HCT116 (cell line): ENCODE results near the gene SLC16A11. TPM values are rescaled to one million over a fixed set of nuclear protein-coding genes. Genes with fewer than 3 reads are reported as not detected.

ENCODE experiments used
- ATAC-seq: fragments of 200-7000 bp; cut with Tn5 transposase; 2 replicates; pipeline ENCODE4 v1.9.1; 2020; ENCODE audit warnings: mild to moderate bottlenecking, moderate library complexity
- BruUV-seq: library from RNA; stranded (reverse); fragments of 400-500 nt; replicated peaks from 2 replicates; lab custom pipeline; 2021; lab: Mats Ljungman, UMichigan
- CTCF ChIA-PET: fragments of 300-600 bp; sonication (Branson Sonifier 250); formaldehyde crosslinking; loops from one replicate; lab custom pipeline; 2021; ENCODE audit warnings: antibody characterized with exemption; lab: Charles Lee
- POLR2A ChIA-PET: fragments of 300-600, 350-600 bp; sonication (Branson Sonifier 250); formaldehyde crosslinking; loops from one replicate; lab custom pipeline; 2021; ENCODE audit warnings: antibody characterized with exemption; lab: Charles Lee
- RAD21 ChIA-PET, 2 experiments: fragments of 300-600 bp; sonication (Branson Sonifier 250); formaldehyde crosslinking; loops; one replicate each; lab custom pipeline; 2023; ENCODE audit warnings: low total read pairs in 2 of 2; ENCODE audit not compliant: uncharacterized antibody in 2 of 2, unreplicated experiment in 2 of 2, low non-redundant PET in 1 of 2; lab: Charles Lee
- DNase-seq: peaks from one replicate; pipeline ENCODE4 v3.0.0-alpha.2; 2010; ENCODE audit warnings: low read depth, low spot score
- H2AFZ ChIP-seq: fragments of 200-600 bp; shearing (Covaris generic), sonication (generic); 2 replicates; pipeline ENCODE4 v1.6.1; 2017; ENCODE audit warnings: low read depth, mixed run types, mixed read lengths, antibody characterized with exemption, low read length; ENCODE audit not compliant: poor library complexity, severe bottlenecking
- H3K27ac ChIP-seq: 2 replicates; pipeline ENCODE4 v1.5.1; 2012; ENCODE audit warnings: low read depth, low read length
- H3K27me3 ChIP-seq: fragments of 200-600 bp; sonication (generic); 2 replicates; pipeline ENCODE4 v1.6.1; 2016; ENCODE audit warnings: mixed run types, low read length, mixed read lengths; ENCODE audit not compliant: insufficient read depth
- H3K36me3 ChIP-seq, 2 experiments: fragments of 200-500 bp in 1 of 2; fragments of 200-600 bp in 1 of 2; sonication (Bioruptor generic) in 1 of 2; sonication (generic) in 1 of 2; 2 replicates each; pipeline versions ENCODE4 v1.5.1 to v1.6.1; 2014 to 2016; ENCODE audit warnings: low read length in 2 of 2, inconsistent platforms in 1 of 2, mixed read lengths in 1 of 2, mixed run types in 1 of 2; ENCODE audit not compliant: insufficient read depth in 2 of 2, control insufficient read depth in 1 of 2
- H3K4me1 ChIP-seq, 2 experiments: fragments of 200-600 bp in 1 of 2; sonication (generic) in 1 of 2; 2 replicates each; pipeline versions ENCODE4 v1.5.1 to v1.6.1; 2012 to 2017; ENCODE audit warnings: low read length in 2 of 2, inconsistent platforms in 1 of 2, mild to moderate bottlenecking in 1 of 2, mixed read lengths in 1 of 2, mixed run types in 1 of 2, moderate library complexity in 1 of 2; ENCODE audit not compliant: insufficient read depth in 2 of 2, control insufficient read depth in 1 of 2
- H3K4me2 ChIP-seq: fragments of 200-600 bp; sonication (generic); 2 replicates; pipeline ENCODE4 v1.6.1; 2017; ENCODE audit warnings: mixed run types, low read length, mixed read lengths
- H3K4me3 ChIP-seq, 2 experiments: fragments of 200-600 bp in 1 of 2; sonication (generic) in 1 of 2; replicated peaks in 1 of 2; 2 replicates each; pipeline ENCODE4 v1.5.1; 2011 to 2016; ENCODE audit warnings: low read length in 2 of 2, control low read depth in 1 of 2, low read depth in 1 of 2, mild to moderate bottlenecking in 1 of 2, mixed read lengths in 1 of 2, mixed run types in 1 of 2
- H3K79me2 ChIP-seq: fragments of 200-600 bp; sonication (generic); 2 replicates; pipeline ENCODE4 v1.6.1; 2017; ENCODE audit warnings: mild to moderate bottlenecking, mixed run types, low read length, moderate library complexity, mixed read lengths; ENCODE audit not compliant: insufficient read depth
- H3K9ac ChIP-seq: fragments of 200-600 bp; sonication (generic); 2 replicates; pipeline ENCODE4 v1.6.1; 2016; ENCODE audit warnings: low read length, mixed read lengths
- H3K9me2 ChIP-seq: fragments of 200-600 bp; sonication (generic), shearing (Covaris generic); 2 replicates; pipeline ENCODE4 v1.6.1; 2017; ENCODE audit warnings: mixed run types, mild to moderate bottlenecking, moderate library complexity; ENCODE audit not compliant: insufficient read depth
- H3K9me3 ChIP-seq, 2 experiments: fragments of 200-500 bp in 1 of 2; fragments of 200-600 bp in 1 of 2; sonication (Bioruptor generic) in 1 of 2; sonication (generic) in 1 of 2; 2 replicates each; pipeline ENCODE4 v1.6.1; 2014 to 2017; ENCODE audit warnings: low read length in 2 of 2, mixed read lengths in 2 of 2, inconsistent platforms in 1 of 2, low read depth in 1 of 2, mild to moderate bottlenecking in 1 of 2, mixed run types in 1 of 2, moderate library complexity in 1 of 2; ENCODE audit not compliant: control insufficient read depth in 1 of 2, insufficient read depth in 1 of 2
- H4K20me1 ChIP-seq: fragments of 200-600 bp; sonication (generic), shearing (Covaris generic); 2 replicates; pipeline ENCODE4 v1.6.1; 2017; ENCODE audit warnings: mixed run types, mild to moderate bottlenecking, moderate library complexity; ENCODE audit not compliant: insufficient read depth
- CBX3 ChIP-seq: IDR thresholded peaks from 2 replicates; pipeline ENCODE4 v1.6.1; 2012; ENCODE audit warnings: low read depth
- EGR1 ChIP-seq: IDR thresholded peaks from 2 replicates; pipeline ENCODE4 v1.6.1; 2012; ENCODE audit warnings: low read depth
- FOSL1 ChIP-seq: IDR thresholded peaks from 2 replicates; pipeline ENCODE4 v1.6.1; 2012; ENCODE audit warnings: low read depth
- JUND ChIP-seq: IDR thresholded peaks from 2 replicates; pipeline ENCODE4 v1.6.1; 2012
- POLR2A ChIP-seq: IDR thresholded peaks from 2 replicates; pipeline ENCODE4 v1.7.0; 2011; ENCODE audit warnings: borderline replicate concordance; ENCODE audit not compliant: insufficient read depth, insufficient read length; ENCODE audit errors: extremely low read depth
- POLR2AphosphoS5 ChIP-seq: IDR thresholded peaks from 2 replicates; pipeline ENCODE4 v1.6.1; 2011; ENCODE audit warnings: mild to moderate bottlenecking, low read depth, low read length, moderate library complexity
- RAD21 ChIP-seq: IDR thresholded peaks from 2 replicates; pipeline ENCODE4 v1.6.1; 2012; ENCODE audit warnings: low read depth, mild to moderate bottlenecking
- SIN3A ChIP-seq: IDR thresholded peaks from 2 replicates; pipeline ENCODE4 v1.6.1; 2012; ENCODE audit warnings: low read depth
- SRF ChIP-seq: IDR thresholded peaks from 2 replicates; pipeline ENCODE4 v1.6.1; 2012; ENCODE audit warnings: low read depth
- ZFX ChIP-seq: fragments of 450-650 bp; IDR thresholded peaks from 2 replicates; pipeline ENCODE4 v1.6.1; 2017
- intact Hi-C: fragments of 100-400 bp; cut with micrococcal nuclease; formaldehyde crosslinking; loops from 2 replicates; pipeline ENCODE4 v1.10.0; 2022
- total RNA-seq: library from RNA; stranded (reverse); gene quantifications from one replicate; pipeline ENCODE4 v1.2.1, GENCODE V29; 2021; ENCODE audit not compliant: unreplicated experiment
- TF ChIP-seq, protein P1 (sequence below): IDR thresholded peaks from 2 replicates; pipeline ENCODE4 v1.6.1; 2012
- TF ChIP-seq, protein P2 (sequence below): IDR thresholded peaks from 2 replicates; pipeline ENCODE4 v1.6.1; 2011; ENCODE audit warnings: mild to moderate bottlenecking, low read length, moderate library complexity; ENCODE audit not compliant: insufficient replicate concordance; ENCODE audit errors: extremely low read depth
- TF ChIP-seq, protein P3 (sequence below): IDR thresholded peaks from 2 replicates; pipeline ENCODE4 v1.6.1; 2012
- TF ChIP-seq, protein P4 (sequence below): IDR thresholded peaks from 2 replicates; pipeline ENCODE4 v1.6.1; 2012; ENCODE audit warnings: low read depth

The SLC16A11 gene
- total RNA-seq, 1 experiment from 2014 or later: not detected

DNA sequence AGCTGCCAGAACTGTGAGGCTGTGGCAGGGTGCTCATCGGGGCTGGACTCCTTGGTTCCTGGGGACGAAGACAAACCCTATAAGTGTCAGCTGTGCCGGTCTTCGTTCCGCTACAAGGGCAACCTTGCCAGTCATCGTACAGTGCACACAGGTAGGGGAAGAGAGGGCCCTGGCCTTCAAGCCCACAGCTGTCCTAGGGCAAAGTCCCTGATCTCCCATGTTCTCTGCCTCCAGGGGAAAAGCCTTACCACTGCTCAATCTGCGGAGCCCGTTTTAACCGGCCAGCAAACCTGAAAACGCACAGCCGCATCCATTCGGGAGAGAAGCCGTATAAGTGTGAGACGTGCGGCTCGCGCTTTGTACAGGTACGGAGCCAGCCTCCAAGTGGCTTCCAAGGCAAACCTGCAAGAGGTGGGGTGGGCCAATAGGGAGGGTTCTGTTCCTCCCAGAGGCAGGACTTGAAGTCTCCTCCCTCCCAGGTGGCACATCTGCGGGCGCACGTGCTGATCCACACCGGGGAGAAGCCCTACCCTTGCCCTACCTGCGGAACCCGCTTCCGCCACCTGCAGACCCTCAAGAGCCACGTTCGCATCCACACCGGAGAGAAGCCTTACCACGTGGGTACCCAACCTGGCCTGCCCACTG, 17.3 kb downstream of the SLC16A11 start:
- H3K4me1 ChIP-seq: peaks cover 2 to 34% of the 10 kb centered on the region in 2 experiments; a peak in 2 of 4 replicates
- no peak overlapping the region for H3K9ac ChIP-seq
- no peaks in the 10 kb centered on the region for H3K79me2 ChIP-seq
- H3K4me2 ChIP-seq: no peak overlapping the region
- no peak for ATAC-seq
- H3K27ac ChIP-seq: no peak overlapping the region
- H4K20me1 ChIP-seq: no peaks in the 10 kb centered on the region
- H3K36me3 ChIP-seq: no peaks in the 10 kb centered on the region
- CTCF ChIA-PET: no interaction called here
- no peak overlapping the region for H2AFZ ChIP-seq
- H3K9me3 ChIP-seq: no peaks in the 10 kb centered on the region
- TF ChIP-seq RAD21 (no peak), CBX3 (no peak)
- TF ChIP-seq, protein P1, sequence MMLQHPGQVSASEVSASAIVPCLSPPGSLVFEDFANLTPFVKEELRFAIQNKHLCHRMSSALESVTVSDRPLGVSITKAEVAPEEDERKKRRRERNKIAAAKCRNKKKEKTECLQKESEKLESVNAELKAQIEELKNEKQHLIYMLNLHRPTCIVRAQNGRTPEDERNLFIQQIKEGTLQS: no peak
- DNase-seq: no peak
- RAD21 ChIA-PET: no interaction called here
- BruUV-seq: no TSS peak
- no peak overlapping the region for H3K4me3 ChIP-seq
- POLR2A ChIA-PET: no interaction called here
- H3K27me3 ChIP-seq: no peaks in the 10 kb centered on the region
- intact Hi-C loops: no loop called here
- no peaks in the 10 kb centered on the region for H3K9me2 ChIP-seq

DNA sequence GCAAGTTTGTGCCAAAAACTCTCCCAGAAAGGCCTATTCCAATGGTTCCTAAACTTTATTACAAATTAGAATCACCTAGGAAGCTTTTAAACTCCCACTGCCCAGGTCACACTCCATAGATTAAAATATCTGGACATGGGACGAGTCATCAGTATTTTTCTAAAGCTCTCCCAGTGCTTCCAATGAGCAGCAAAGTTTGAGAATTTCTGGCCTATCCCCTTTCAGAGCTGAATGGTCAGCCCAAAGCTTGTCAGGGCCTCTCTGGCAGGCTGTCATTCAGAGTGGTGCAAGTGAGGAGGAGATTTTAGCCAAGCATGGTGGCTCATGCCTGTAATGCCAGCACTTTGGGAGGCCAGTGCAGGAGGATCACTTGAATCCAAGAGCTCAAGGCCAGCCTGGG, 18.6 kb downstream of the SLC16A11 start:
- Histone ChIP-seq H3K27me3 (no peaks in the 10 kb centered on the region), H3K9me3 (no peaks in the 10 kb centered on the region), H3K9ac (no peak overlapping the region), H3K4me1 (peaks cover 4 to 40% of the 10 kb centered on the region in 2 experiments; a peak in 3 of 4 replicates), H3K9me2 (no peaks in the 10 kb centered on the region), H2AFZ (no peak overlapping the region), H4K20me1 (no peaks in the 10 kb centered on the region), H3K4me3 (no peak overlapping the region), H3K36me3 (no peaks in the 10 kb centered on the region), H3K79me2 (no peaks in the 10 kb centered on the region), H3K4me2 (no peak overlapping the region), H3K27ac (no peak overlapping the region)
- BruUV-seq: no TSS peak
- ATAC-seq: no peak
- DNase-seq: no peak
- ChIA-PET CTCF (interaction anchor here (1.0 to 2.5 kb wide), 4 partner anchors 10 to 182 kb away, joined by 3 to 8 read pairs (median 6); partner anchors contain the start of gene SLC16A13), POLR2A (interaction anchor here (0.7 to 0.8 kb wide), 2 partner anchors 12 to 374 kb away, joined by 3 read pairs; partner anchors contain the start of genes C17orf100 and MED31), RAD21 (no interaction called here)
- intact Hi-C loops: no loop called here
- TF ChIP-seq CBX3: no peak
- no peak for TF ChIP-seq FOSL1
- TF ChIP-seq, protein P2, sequence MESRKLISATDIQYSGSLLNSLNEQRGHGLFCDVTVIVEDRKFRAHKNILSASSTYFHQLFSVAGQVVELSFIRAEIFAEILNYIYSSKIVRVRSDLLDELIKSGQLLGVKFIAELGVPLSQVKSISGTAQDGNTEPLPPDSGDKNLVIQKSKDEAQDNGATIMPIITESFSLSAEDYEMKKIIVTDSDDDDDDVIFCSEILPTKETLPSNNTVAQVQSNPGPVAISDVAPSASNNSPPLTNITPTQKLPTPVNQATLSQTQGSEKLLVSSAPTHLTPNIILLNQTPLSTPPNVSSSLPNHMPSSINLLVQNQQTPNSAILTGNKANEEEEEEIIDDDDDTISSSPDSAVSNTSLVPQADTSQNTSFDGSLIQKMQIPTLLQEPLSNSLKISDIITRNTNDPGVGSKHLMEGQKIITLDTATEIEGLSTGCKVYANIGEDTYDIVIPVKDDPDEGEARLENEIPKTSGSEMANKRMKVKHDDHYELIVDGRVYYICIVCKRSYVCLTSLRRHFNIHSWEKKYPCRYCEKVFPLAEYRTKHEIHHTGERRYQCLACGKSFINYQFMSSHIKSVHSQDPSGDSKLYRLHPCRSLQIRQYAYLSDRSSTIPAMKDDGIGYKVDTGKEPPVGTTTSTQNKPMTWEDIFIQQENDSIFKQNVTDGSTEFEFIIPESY: no peak
- TF ChIP-seq, protein P3, sequence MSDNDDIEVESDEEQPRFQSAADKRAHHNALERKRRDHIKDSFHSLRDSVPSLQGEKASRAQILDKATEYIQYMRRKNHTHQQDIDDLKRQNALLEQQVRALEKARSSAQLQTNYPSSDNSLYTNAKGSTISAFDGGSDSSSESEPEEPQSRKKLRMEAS: no peak
- TF ChIP-seq JUND: no peak
- no peak for TF ChIP-seq ZFX
- TF ChIP-seq SIN3A: no peak
- TF ChIP-seq EGR1: no peak
- TF ChIP-seq, protein P1: no peak
- TF ChIP-seq RAD21: no peak
- no peak for TF ChIP-seq POLR2AphosphoS5
- TF ChIP-seq, protein P4, sequence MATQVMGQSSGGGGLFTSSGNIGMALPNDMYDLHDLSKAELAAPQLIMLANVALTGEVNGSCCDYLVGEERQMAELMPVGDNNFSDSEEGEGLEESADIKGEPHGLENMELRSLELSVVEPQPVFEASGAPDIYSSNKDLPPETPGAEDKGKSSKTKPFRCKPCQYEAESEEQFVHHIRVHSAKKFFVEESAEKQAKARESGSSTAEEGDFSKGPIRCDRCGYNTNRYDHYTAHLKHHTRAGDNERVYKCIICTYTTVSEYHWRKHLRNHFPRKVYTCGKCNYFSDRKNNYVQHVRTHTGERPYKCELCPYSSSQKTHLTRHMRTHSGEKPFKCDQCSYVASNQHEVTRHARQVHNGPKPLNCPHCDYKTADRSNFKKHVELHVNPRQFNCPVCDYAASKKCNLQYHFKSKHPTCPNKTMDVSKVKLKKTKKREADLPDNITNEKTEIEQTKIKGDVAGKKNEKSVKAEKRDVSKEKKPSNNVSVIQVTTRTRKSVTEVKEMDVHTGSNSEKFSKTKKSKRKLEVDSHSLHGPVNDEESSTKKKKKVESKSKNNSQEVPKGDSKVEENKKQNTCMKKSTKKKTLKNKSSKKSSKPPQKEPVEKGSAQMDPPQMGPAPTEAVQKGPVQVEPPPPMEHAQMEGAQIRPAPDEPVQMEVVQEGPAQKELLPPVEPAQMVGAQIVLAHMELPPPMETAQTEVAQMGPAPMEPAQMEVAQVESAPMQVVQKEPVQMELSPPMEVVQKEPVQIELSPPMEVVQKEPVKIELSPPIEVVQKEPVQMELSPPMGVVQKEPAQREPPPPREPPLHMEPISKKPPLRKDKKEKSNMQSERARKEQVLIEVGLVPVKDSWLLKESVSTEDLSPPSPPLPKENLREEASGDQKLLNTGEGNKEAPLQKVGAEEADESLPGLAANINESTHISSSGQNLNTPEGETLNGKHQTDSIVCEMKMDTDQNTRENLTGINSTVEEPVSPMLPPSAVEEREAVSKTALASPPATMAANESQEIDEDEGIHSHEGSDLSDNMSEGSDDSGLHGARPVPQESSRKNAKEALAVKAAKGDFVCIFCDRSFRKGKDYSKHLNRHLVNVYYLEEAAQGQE: no peak
- TF ChIP-seq POLR2A: no peak
- no peak for TF ChIP-seq SRF
